HepG2 (cell line): ENCODE data around the gene GPR4.

Experiments used
- EP300 ChIP-seq, 3 experiments: sonication (generic) in 1 of 3; formaldehyde crosslinking in 1 of 3; IDR thresholded peaks; 2 replicates each; pipeline versions ENCODE4 v1.5.1 to v1.6.1; 2011 to 2020; ENCODE audit warnings: low read depth in 2 of 3, low read length in 2 of 3, borderline replicate concordance in 1 of 3, improper control_type of control experiment in 1 of 3, mild to moderate bottlenecking in 1 of 3, missing genetic modification reagents in 1 of 3, moderate library complexity in 1 of 3
- HCFC1 ChIP-seq: fragments of 150-350 bp; IDR thresholded peaks from 2 replicates; pipeline ENCODE4 v1.6.1; 2014; ENCODE audit warnings: low read depth, low read length
- KLF12 ChIP-seq: sonication (generic); formaldehyde crosslinking; IDR thresholded peaks from 2 replicates; pipeline ENCODE4 v1.4.0; 2020; ENCODE audit warnings: missing genetic modification reagents, borderline replicate concordance
- SRSF1 ChIP-seq: fragments of 200-400 bp; formaldehyde crosslinking; optimal IDR thresholded peaks from 2 replicates; pipeline ENCODE3; 2017; ENCODE audit warnings: mild to moderate bottlenecking, low read depth, low read length, moderate library complexity
- TBL1XR1 ChIP-seq: fragments of 150-350 bp; IDR thresholded peaks from 2 replicates; pipeline ENCODE4 v1.6.1; 2014; ENCODE audit warnings: borderline replicate concordance, low read length; ENCODE audit not compliant: partially characterized antibody
- TCF7L2 ChIP-seq: IDR thresholded peaks from 2 replicates; pipeline ENCODE4 v1.6.1; 2011; ENCODE audit warnings: mild to moderate bottlenecking, low read depth, low read length, moderate library complexity
- ZNF3 ChIP-seq: IDR thresholded peaks from 2 replicates; pipeline ENCODE4 v1.7.0; 2017; ENCODE audit warnings: inconsistent platforms
- ZNF644 ChIP-seq: IDR thresholded peaks from 2 replicates; pipeline ENCODE4 v1.6.1; 2016; ENCODE audit warnings: low read depth
- ZNF737 ChIP-seq: sonication (generic); formaldehyde crosslinking; IDR thresholded peaks from 2 replicates; pipeline ENCODE4 v1.5.0; 2020; ENCODE audit warnings: missing genetic modification reagents, mild to moderate bottlenecking, borderline replicate concordance
- TF ChIP-seq, protein P1 (sequence below): sonication (generic); formaldehyde crosslinking; IDR thresholded peaks from 2 replicates; pipeline ENCODE4 v1.4.0; 2020; ENCODE audit warnings: mild to moderate bottlenecking, missing genetic modification reagents, borderline replicate concordance
- TF ChIP-seq, protein P2 (sequence below): IDR thresholded peaks from 2 replicates; pipeline ENCODE4 v1.6.1; 2016; ENCODE audit warnings: missing compliant biosample characterization, missing genetic modification reagents, borderline replicate concordance
- TF ChIP-seq, protein P3 (sequence below): fragments of 450-650 bp; IDR thresholded peaks from 2 replicates; pipeline ENCODE4 v1.6.1; 2017; ENCODE audit warnings: mild to moderate bottlenecking

DNA sequence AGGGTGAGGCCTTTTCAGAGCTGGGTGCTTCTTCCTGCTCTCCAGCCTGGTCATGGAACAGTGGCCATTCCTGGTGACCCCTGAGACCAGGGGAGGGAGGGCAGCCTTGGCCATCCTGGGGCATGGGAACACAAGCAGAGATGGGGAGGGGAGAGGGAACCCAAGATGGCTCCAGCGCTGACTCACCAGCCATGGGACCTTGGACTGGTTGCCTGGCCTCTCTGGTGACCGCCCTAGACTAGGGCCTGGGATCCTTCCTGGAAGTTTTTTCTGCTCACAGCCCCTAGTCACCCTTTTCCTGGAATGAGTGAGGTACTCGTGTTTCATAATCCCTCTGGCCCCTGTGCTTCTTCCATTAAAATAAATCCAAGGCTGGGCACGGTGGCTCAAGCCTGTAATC is 14.1 kb downstream of the GPR4 start:
- TF ChIP-seq, protein P1, sequence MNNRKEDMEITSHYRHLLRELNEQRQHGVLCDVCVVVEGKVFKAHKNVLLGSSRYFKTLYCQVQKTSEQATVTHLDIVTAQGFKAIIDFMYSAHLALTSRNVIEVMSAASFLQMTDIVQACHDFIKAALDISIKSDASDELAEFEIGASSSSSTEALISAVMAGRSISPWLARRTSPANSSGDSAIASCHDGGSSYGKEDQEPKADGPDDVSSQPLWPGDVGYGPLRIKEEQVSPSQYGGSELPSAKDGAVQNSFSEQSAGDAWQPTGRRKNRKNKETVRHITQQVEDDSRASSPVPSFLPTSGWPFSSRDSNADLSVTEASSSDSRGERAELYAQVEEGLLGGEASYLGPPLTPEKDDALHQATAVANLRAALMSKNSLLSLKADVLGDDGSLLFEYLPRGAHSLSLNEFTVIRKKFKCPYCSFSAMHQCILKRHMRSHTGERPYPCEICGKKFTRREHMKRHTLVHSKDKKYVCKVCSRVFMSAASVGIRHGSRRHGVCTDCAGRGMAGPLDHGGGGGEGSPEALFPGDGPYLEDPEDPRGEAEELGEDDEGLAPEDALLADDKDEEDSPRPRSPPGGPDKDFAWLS = no peak
- no peak for TF ChIP-seq SRSF1
- no peak for TF ChIP-seq HCFC1
- no peak for TF ChIP-seq ZNF737
- no peak for TF ChIP-seq KLF12 (CRISPR knock-in tag)
- TF ChIP-seq TCF7L2 = no peak
- TF ChIP-seq EP300 (IDR thresholded peaks at IDR 0.05; ENCODE audit: low read depth in 2 of 2, low read length in 2 of 2) = 0 out of 4 replicates have a peak, but pooled peaks of 1 of the 2 experiments have one; percentile 10
- no peak for TF ChIP-seq EP300 (CRISPR knock-in tag; IDR thresholded peaks at IDR 0.05; ENCODE audit: borderline replicate concordance)
- TF ChIP-seq, protein P2, sequence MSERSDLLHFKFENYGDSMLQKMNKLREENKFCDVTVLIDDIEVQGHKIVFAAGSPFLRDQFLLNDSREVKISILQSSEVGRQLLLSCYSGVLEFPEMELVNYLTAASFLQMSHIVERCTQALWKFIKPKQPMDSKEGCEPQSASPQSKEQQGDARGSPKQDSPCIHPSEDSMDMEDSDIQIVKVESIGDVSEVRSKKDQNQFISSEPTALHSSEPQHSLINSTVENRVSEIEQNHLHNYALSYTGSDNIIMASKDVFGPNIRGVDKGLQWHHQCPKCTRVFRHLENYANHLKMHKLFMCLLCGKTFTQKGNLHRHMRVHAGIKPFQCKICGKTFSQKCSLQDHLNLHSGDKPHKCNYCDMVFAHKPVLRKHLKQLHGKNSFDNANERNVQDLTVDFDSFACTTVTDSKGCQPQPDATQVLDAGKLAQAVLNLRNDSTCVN = no peak
- TF ChIP-seq TBL1XR1 = no peak
- peak; percentile 80; the same call in 1 of the 2 replicates for TF ChIP-seq ZNF644 (CRISPR knock-in tag)
- TF ChIP-seq, protein P3, sequence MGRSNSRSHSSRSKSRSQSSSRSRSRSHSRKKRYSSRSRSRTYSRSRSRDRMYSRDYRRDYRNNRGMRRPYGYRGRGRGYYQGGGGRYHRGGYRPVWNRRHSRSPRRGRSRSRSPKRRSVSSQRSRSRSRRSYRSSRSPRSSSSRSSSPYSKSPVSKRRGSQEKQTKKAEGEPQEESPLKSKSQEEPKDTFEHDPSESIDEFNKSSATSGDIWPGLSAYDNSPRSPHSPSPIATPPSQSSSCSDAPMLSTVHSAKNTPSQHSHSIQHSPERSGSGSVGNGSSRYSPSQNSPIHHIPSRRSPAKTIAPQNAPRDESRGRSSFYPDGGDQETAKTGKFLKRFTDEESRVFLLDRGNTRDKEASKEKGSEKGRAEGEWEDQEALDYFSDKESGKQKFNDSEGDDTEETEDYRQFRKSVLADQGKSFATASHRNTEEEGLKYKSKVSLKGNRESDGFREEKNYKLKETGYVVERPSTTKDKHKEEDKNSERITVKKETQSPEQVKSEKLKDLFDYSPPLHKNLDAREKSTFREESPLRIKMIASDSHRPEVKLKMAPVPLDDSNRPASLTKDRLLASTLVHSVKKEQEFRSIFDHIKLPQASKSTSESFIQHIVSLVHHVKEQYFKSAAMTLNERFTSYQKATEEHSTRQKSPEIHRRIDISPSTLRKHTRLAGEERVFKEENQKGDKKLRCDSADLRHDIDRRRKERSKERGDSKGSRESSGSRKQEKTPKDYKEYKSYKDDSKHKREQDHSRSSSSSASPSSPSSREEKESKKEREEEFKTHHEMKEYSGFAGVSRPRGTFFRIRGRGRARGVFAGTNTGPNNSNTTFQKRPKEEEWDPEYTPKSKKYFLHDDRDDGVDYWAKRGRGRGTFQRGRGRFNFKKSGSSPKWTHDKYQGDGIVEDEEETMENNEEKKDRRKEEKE = no peak
- TF ChIP-seq ZNF3 = no peak
